GM23338 (cell line): ENCODE results near the gene GPR61. TPM values are rescaled to one million over a fixed set of nuclear protein-coding genes. Genes with fewer than 3 reads are reported as not detected.
A peak's percentile ranks its signal among the peaks of the same experiment; 100 is the strongest.

Experiments
- ATAC-seq: fragments of 200-7000 bp; cut with Tn5 transposase; 3 replicates; pipeline ENCODE4 v1.9.1; 2020
- DNase-seq: peaks from one replicate; pipeline ENCODE4 v3.0.0-alpha.2; 2015; ENCODE audit warnings: low spot score
- H2AFZ ChIP-seq: fragments of 200-600 bp; sonication (generic); 2 replicates; pipeline ENCODE4 v1.8.0; 2016; ENCODE audit warnings: antibody characterized with exemption, mild to moderate bottlenecking, moderate library complexity
- H3F3A ChIP-seq: fragments of 200-600 bp; sonication (generic); replicated peaks from 2 replicates; pipeline ENCODE4 v1.8.0; 2017; ENCODE audit warnings: antibody characterized with exemption, mixed run types, low read depth
- H3K27ac ChIP-seq: fragments of 200-600 bp; sonication (generic); 2 replicates; pipeline ENCODE4 v1.6.1; 2016; ENCODE audit warnings: low read depth
- H3K27me3 ChIP-seq: fragments of 200-600 bp; sonication (generic); 2 replicates; pipeline ENCODE4 v1.8.0; 2016; ENCODE audit warnings: mild to moderate bottlenecking, mixed run types, moderate library complexity; ENCODE audit not compliant: insufficient read depth
- H3K36me3 ChIP-seq: fragments of 200-600 bp; sonication (generic); 2 replicates; pipeline ENCODE4 v1.8.0; 2016; ENCODE audit warnings: mild to moderate bottlenecking; ENCODE audit not compliant: insufficient read depth
- H3K4me1 ChIP-seq: fragments of 200-600 bp; sonication (generic); 2 replicates; pipeline ENCODE4 v1.8.0; 2016; ENCODE audit warnings: mild to moderate bottlenecking, moderate library complexity; ENCODE audit not compliant: insufficient read depth
- H3K4me2 ChIP-seq: fragments of 200-600 bp; sonication (generic); 2 replicates; pipeline ENCODE4 v1.7.1; 2017; ENCODE audit warnings: mixed run types
- H3K4me3 ChIP-seq: fragments of 200-600 bp; sonication (generic); 2 replicates; pipeline ENCODE4 v1.6.1; 2016; ENCODE audit warnings: mixed run types
- H3K79me2 ChIP-seq: fragments of 200-600 bp; sonication (generic); replicated peaks from 2 replicates; pipeline ENCODE4 v1.8.0; 2017; ENCODE audit warnings: mild to moderate bottlenecking; ENCODE audit not compliant: insufficient read depth
- H3K9me2 ChIP-seq: fragments of 200-600 bp; sonication (generic); 2 replicates; pipeline ENCODE4 v1.8.0; 2017; ENCODE audit not compliant: insufficient read depth
- H4K20me1 ChIP-seq: fragments of 200-600 bp; sonication (generic); replicated peaks from 2 replicates; pipeline ENCODE4 v1.8.0; 2017; ENCODE audit warnings: mild to moderate bottlenecking; ENCODE audit not compliant: insufficient read depth
- H3K27ac Mint-ChIP-seq: 2 replicates; pipeline ENCODE4 v1.8.0; 2020; ENCODE audit warnings: inconsistent platforms, mild to moderate bottlenecking, moderate library complexity, mixed read lengths
- H3K27me3 Mint-ChIP-seq: 3 replicates; pipeline ENCODE4 v1.8.0; 2022; ENCODE audit warnings: low read depth, mild to moderate bottlenecking, moderate library complexity, mixed read lengths, inconsistent platforms; ENCODE audit not compliant: insufficient read depth, poor library complexity
- H3K36me3 Mint-ChIP-seq: 3 replicates; pipeline ENCODE4 v1.8.0; 2021; ENCODE audit warnings: low read depth, mild to moderate bottlenecking, inconsistent platforms, moderate library complexity, mixed read lengths
- H3K4me1 Mint-ChIP-seq: 3 replicates; pipeline ENCODE4 v1.8.0; 2020; ENCODE audit warnings: mild to moderate bottlenecking, inconsistent platforms, mixed read lengths
- H3K4me3 Mint-ChIP-seq: 3 replicates; pipeline ENCODE4 v1.8.0; 2021; ENCODE audit warnings: moderate library complexity, mild to moderate bottlenecking, inconsistent platforms, mixed read lengths
- H3K9me3 Mint-ChIP-seq: 3 replicates; pipeline ENCODE4 v1.8.0; 2020; ENCODE audit warnings: moderate library complexity, mild to moderate bottlenecking, inconsistent platforms, mixed read lengths
- CREB1 ChIP-seq: fragments of 250-450 bp; sonication (Bioruptor Pico); IDR thresholded peaks from 2 replicates; pipeline ENCODE4 v1.5.0; 2020; ENCODE audit warnings: low read depth, mild to moderate bottlenecking, moderate library complexity
- CTCF ChIP-seq, 2 experiments: fragments of 200-600 bp in 1 of 2; sonication (generic) in 1 of 2; conservative IDR thresholded peaks; 2 replicates each; pipeline versions ENCODE4 v1.5.1 to v1.6.1; 2016 to 2017; ENCODE audit warnings: antibody characterized with exemption in 2 of 2, low read depth in 2 of 2, mild to moderate bottlenecking in 2 of 2, moderate library complexity in 1 of 2
- ETS1 ChIP-seq: IDR thresholded peaks from 2 replicates; pipeline ENCODE4 v1.6.1; 2016; ENCODE audit warnings: antibody characterized with exemption
- EZH2 ChIP-seq: fragments of 200-600 bp; sonication (generic); IDR thresholded peaks from one replicate; pipeline ENCODE4 v1.8.0; 2017; ENCODE audit warnings: antibody characterized with exemption, mild to moderate bottlenecking, low read depth; ENCODE audit not compliant: unreplicated experiment
- EZH2phosphoT487 ChIP-seq: fragments of 200-600 bp; sonication (generic); IDR thresholded peaks from one replicate; pipeline ENCODE4 v1.8.1; 2018; ENCODE audit warnings: antibody characterized with exemption; ENCODE audit not compliant: unreplicated experiment
- JUNB ChIP-seq: IDR thresholded peaks from one replicate; pipeline ENCODE4 v1.6.1; 2016; ENCODE audit warnings: antibody characterized with exemption; ENCODE audit not compliant: unreplicated experiment
- NANOG ChIP-seq: IDR thresholded peaks from 2 replicates; pipeline ENCODE4 v1.6.1; 2016; ENCODE audit warnings: antibody characterized with exemption, borderline replicate concordance
- POLR2AphosphoS5 ChIP-seq: IDR thresholded peaks from 2 replicates; pipeline ENCODE4 v1.6.1; 2016; ENCODE audit warnings: antibody characterized with exemption, low read depth
- REST ChIP-seq: IDR thresholded peaks from one replicate; pipeline ENCODE4 v1.6.1; 2018; ENCODE audit warnings: antibody characterized with exemption; ENCODE audit not compliant: unreplicated experiment
- STAT1 ChIP-seq: IDR thresholded peaks from one replicate; pipeline ENCODE4 v1.6.1; 2016; ENCODE audit warnings: antibody characterized with exemption; ENCODE audit not compliant: unreplicated experiment
- ZNF114 ChIP-seq: fragments of 250-450 bp; sonication (Bioruptor Pico); IDR thresholded peaks from 2 replicates; pipeline ENCODE4 v1.5.0; 2020; ENCODE audit warnings: mild to moderate bottlenecking, moderate library complexity
- ZNF331 ChIP-seq: fragments of 250-450 bp; sonication (Bioruptor Pico); IDR thresholded peaks from 2 replicates; pipeline ENCODE4 v1.5.0; 2020; ENCODE audit warnings: low read depth, mild to moderate bottlenecking, moderate library complexity
- ZNF462 ChIP-seq: fragments of 250-450 bp; sonication (Bioruptor Pico); IDR thresholded peaks from 2 replicates; pipeline ENCODE4 v1.5.0; 2020; ENCODE audit warnings: mild to moderate bottlenecking, moderate library complexity
- polyA plus RNA-seq: library from polyadenylated mRNA; unstranded; fragments of >200 nt; fragmentation: Nextera tagmentation; extraction: Ambion mirVana; gene quantifications from 2 replicates; pipeline ENCODE4 v1.2.1, GENCODE V29; 2016
- total RNA-seq: library from RNA; depleted of rRNA; stranded (reverse); fragments of >200 nt; shearing (Covaris generic); gene quantifications from 2 replicates; pipeline ENCODE4 v1.2.3, GENCODE V29; 2014

The GPR61 gene
- total and polyA plus RNA-seq, 2 experiments from 2014 or later: 0.13 TPM; not detected in 1

DNA sequence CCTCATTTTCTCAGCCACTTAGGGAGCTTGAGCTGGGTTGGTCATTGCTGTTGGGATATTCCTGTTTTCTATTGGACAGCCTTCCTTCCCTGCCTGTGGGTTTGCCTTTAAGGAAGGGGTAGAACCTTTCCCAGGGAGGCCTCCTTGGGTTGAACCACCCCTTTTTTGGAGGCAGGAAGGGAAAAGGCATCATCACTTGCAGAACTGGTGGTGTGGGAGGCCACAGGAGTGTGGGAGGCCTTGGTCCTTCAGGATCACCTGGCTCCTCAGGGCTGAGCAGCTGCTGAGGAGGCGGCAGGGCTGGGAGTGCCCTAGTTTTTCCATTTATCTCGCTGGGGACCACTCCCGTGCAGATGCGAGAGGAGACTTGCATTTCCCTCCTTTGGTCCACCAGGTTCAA is 46.4 kb upstream of the GPR61 start:
- peak overlapping the region; percentile 95; the same call in 1 of the 2 replicates for H3K4me3 ChIP-seq
- Mint-ChIP-seq H3K36me3 (peaks cover 14% of the 10 kb centered on the region; the same call in 2 of the 3 replicates), H3K9me3 (no peaks in the 10 kb centered on the region), H3K4me3 (peak overlapping the region; percentile 93; the same call in 1 of the 3 replicates), H3K27me3 (peaks cover 14% of the 10 kb centered on the region), H3K4me1 (peaks cover 9% of the 10 kb centered on the region), H3K27ac (no peak overlapping the region)
- H3K4me1 ChIP-seq: peaks cover 7% of the 10 kb centered on the region
- H3F3A ChIP-seq: no peaks in the 10 kb centered on the region; the same call in 1 of the 2 replicates
- TF ChIP-seq EZH2phosphoT487 (no peak), ZNF114 (CRISPR knock-in tag) (no peak), REST (no peak), STAT1 (no peak), ZNF462 (CRISPR knock-in tag) (no peak), POLR2AphosphoS5 (no peak), ETS1 (no peak), EZH2 (no peak), JUNB (no peak), ZNF331 (no peak), NANOG (no peak), CTCF (conservative IDR thresholded peaks at IDR 0.05; ENCODE audit: low read depth in 2 of 2) (no peak), CREB1 (CRISPR knock-in tag) (no peak)
- no peaks in the 10 kb centered on the region for H3K9me2 ChIP-seq
- DNase-seq (no peak), ATAC-seq (no peak)
- no peaks in the 10 kb centered on the region for H3K27me3 ChIP-seq
- H3K36me3 ChIP-seq: no peaks in the 10 kb centered on the region
- no peaks in the 10 kb centered on the region for H3K79me2 ChIP-seq
- peak overlapping the region; percentile 75 for H2AFZ ChIP-seq
- 0 out of 2 replicates have a peak overlapping the region, but pooled peaks have one; percentile 36 for H3K27ac ChIP-seq
- H3K4me2 ChIP-seq: peak overlapping the region; percentile 77
- H4K20me1 ChIP-seq: no peaks in the 10 kb centered on the region
